OCI-LY3 (cell line): Measurements from ENCODE around the gene PTPN1.

Source experiments
- H2AFZ ChIP-seq: fragments of 200-600, 300-600 bp; shearing (Covaris generic); 2 replicates; pipeline ENCODE4 v1.6.0; 2014; ENCODE audit warnings: antibody characterized with exemption, low read depth, low read length
- H3K27ac ChIP-seq: fragments of 200-600, 300-600 bp; sonication (generic); 2 replicates; pipeline ENCODE4 v1.5.1; 2014; ENCODE audit warnings: mild to moderate bottlenecking, low read length, moderate library complexity, mixed read lengths
- H3K27me3 ChIP-seq: fragments of 200-600, 300-600 bp; sonication (generic); 2 replicates; pipeline ENCODE4 v1.6.1; 2014; ENCODE audit warnings: low read depth, low read length, mixed read lengths
- H3K36me3 ChIP-seq: fragments of 200-600, 300-600 bp; sonication (generic); replicated peaks from 2 replicates; pipeline ENCODE3; 2014; ENCODE audit warnings: low read depth, low read length, mixed read lengths
- H3K4me1 ChIP-seq: fragments of 300-600, 200-600 bp; sonication (generic); 2 replicates; pipeline ENCODE4 v1.6.1; 2014; ENCODE audit warnings: low read length, mixed read lengths
- H3K4me2 ChIP-seq: fragments of 200-600, 300-600 bp; sonication (generic); 2 replicates; pipeline ENCODE4 v1.6.1; 2014; ENCODE audit warnings: low read length, mixed read lengths
- H3K4me3 ChIP-seq: fragments of 300-600, 200-600 bp; sonication (generic); 2 replicates; pipeline ENCODE4 v1.5.1; 2014; ENCODE audit warnings: antibody characterized with exemption, mild to moderate bottlenecking, low read length, moderate library complexity
- H3K79me2 ChIP-seq: fragments of 300-600, 200-600 bp; shearing (Covaris generic); 2 replicates; pipeline ENCODE4 v1.6.1; 2014; ENCODE audit warnings: mild to moderate bottlenecking, low read length, mixed read lengths
- H3K9ac ChIP-seq: fragments of 300-600, 200-600 bp; shearing (Covaris generic); 2 replicates; pipeline ENCODE4 v1.6.0; 2014; ENCODE audit warnings: mild to moderate bottlenecking, low read length, moderate library complexity
- H3K9me3 ChIP-seq: fragments of 200-600, 300-600 bp; shearing (Covaris generic); 2 replicates; pipeline ENCODE4 v1.6.1; 2014; ENCODE audit warnings: low read length, mixed read lengths; ENCODE audit not compliant: insufficient read depth
- H4K20me1 ChIP-seq: fragments of 200-600, 300-600 bp; sonication (generic); 2 replicates; pipeline ENCODE4 v1.6.1; 2016; ENCODE audit warnings: low read length, mixed read lengths; ENCODE audit not compliant: insufficient read depth
- CTCF ChIP-seq: fragments of 200-600, 300-600 bp; sonication (generic); IDR thresholded peaks from 2 replicates; pipeline ENCODE4 v1.5.1; 2014; ENCODE audit warnings: antibody characterized with exemption, low read length, low read depth
- EZH2phosphoT487 ChIP-seq: fragments of 200-600 bp; shearing (Covaris generic); IDR thresholded peaks from 2 replicates; pipeline ENCODE4 v1.6.1; 2018; ENCODE audit warnings: antibody characterized with exemption, mixed run types, low read depth

The PTPN1 gene

GRCh38 chr20:50496773-50497385 lies 13.3 kb upstream of the PTPN1 start:
- Histone ChIP-seq H3K4me3 (no peak overlapping the region), H2AFZ (peak overlapping the region; percentile 27)

GRCh38 chr20:50498071-50498776 lies 12.0 kb upstream of the PTPN1 start:
- Histone ChIP-seq H3K9ac (peak overlapping the region; percentile 15; the same call in 1 of the 2 replicates), H2AFZ (peak overlapping the region; percentile 3; the same call in 1 of the 2 replicates)
- no peak for TF ChIP-seq CTCF
- TF ChIP-seq EZH2phosphoT487: no peak

More at GRCh38 chr20:50496773-50497385, 13.3 kb upstream of the PTPN1 start:
- Histone ChIP-seq H4K20me1 (no peaks in the 10 kb centered on the region), H3K9ac (peak overlapping the region; percentile 10; the same call in 1 of the 2 replicates), H3K36me3 (no peaks in the 10 kb centered on the region), H3K27ac (peak overlapping the region; percentile 62), H3K4me1 (peaks cover 45% of the 10 kb centered on the region), H3K4me2 (peak overlapping the region; percentile 55), H3K79me2 (no peaks in the 10 kb centered on the region), H3K27me3 (no peaks in the 10 kb centered on the region), H3K9me3 (no peaks in the 10 kb centered on the region)
- TF ChIP-seq CTCF: no peak
- no peak for TF ChIP-seq EZH2phosphoT487

DNA sequence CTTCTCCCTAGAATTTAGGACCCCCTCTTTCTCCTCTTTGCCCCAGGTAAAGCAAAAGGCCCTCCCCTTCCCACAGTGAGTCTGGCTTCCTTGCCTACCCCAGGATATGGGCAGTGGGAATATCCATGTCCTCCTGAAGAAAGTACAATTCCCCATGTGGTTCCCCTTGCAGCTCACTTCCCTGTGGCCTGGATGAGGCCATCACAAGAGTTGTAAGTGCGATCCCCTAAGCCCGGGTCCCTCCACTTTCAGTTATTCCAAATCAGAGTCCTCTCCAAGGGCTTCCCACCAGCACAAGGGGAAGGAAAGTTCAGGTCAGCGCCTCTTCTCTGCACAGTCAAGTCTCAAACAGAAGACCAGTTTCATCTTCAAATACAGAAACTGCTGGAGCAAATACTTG lies 10.2 kb upstream of the PTPN1 start:
- H3K4me1 ChIP-seq: peaks cover 74% of the 10 kb centered on the region
- peak overlapping the region; percentile 48 for H2AFZ ChIP-seq
- H3K79me2 ChIP-seq: no peaks in the 10 kb centered on the region
- no peaks in the 10 kb centered on the region for H3K9me3 ChIP-seq
- no peak overlapping the region for H3K4me3 ChIP-seq
- H3K9ac ChIP-seq: no peak overlapping the region
- H4K20me1 ChIP-seq: no peaks in the 10 kb centered on the region
- TF ChIP-seq EZH2phosphoT487 (no peak), CTCF (no peak)
- H3K27ac ChIP-seq: no peak overlapping the region
- no peaks in the 10 kb centered on the region for H3K36me3 ChIP-seq
- H3K4me2 ChIP-seq: no peak overlapping the region
- no peaks in the 10 kb centered on the region for H3K27me3 ChIP-seq

More at GRCh38 chr20:50498071-50498776, 12.0 kb upstream of the PTPN1 start:
- H3K4me3 ChIP-seq: no peak overlapping the region
- no peaks in the 10 kb centered on the region for H4K20me1 ChIP-seq
- H3K36me3 ChIP-seq: no peaks in the 10 kb centered on the region
- H3K27me3 ChIP-seq: no peaks in the 10 kb centered on the region
- no peaks in the 10 kb centered on the region for H3K9me3 ChIP-seq
- H3K79me2 ChIP-seq: no peaks in the 10 kb centered on the region
- H3K4me1 ChIP-seq: peaks cover 58% of the 10 kb centered on the region
- H3K4me2 ChIP-seq: peak overlapping the region; percentile 37
- H3K27ac ChIP-seq: peak overlapping the region; percentile 62

- Histone ChIP-seq H2AFZ (peak overlapping the region; percentile 71), H3K4me1 (peaks cover 73% of the 10 kb centered on the region), H3K4me3 (peak overlapping the region; percentile 35), H3K27ac (no peak overlapping the region), H3K36me3 (no peaks in the 10 kb centered on the region), H4K20me1 (no peaks in the 10 kb centered on the region), H3K9ac (peak overlapping the region; percentile 30), H3K79me2 (no peaks in the 10 kb centered on the region), H3K4me2 (peak overlapping the region; percentile 59), H3K9me3 (no peaks in the 10 kb centered on the region), H3K27me3 (no peaks in the 10 kb centered on the region)
- TF ChIP-seq CTCF (no peak), EZH2phosphoT487 (no peak)
Observed at GRCh38 chr20:50501972-50502745, 8.0 kb upstream of the PTPN1 start.
